Liver (tissue), 3 donors: ENCODE results near the gene WSCD1.

Source experiments
- CTCF ChIP-seq: fragments of 150-350 bp; IDR thresholded peaks from 2 replicates; pipeline ENCODE4 v1.5.1; 2017; ENCODE audit warnings: improper control_type of control experiment, low read depth, low read length; ENCODE audit not compliant: missing input control
- RXRA ChIP-seq, 2 donors: IDR thresholded peaks; 2 replicates each; pipeline ENCODE4 v1.6.1; 2017 to 2018; ENCODE audit warnings: antibody characterized with exemption in 2 of 2, mild to moderate bottlenecking in 1 of 2
- donor health status: healthy.
- donor health status: healthy.

- TF ChIP-seq CTCF (no peak), RXRA (IDR thresholded peaks at IDR 0.05) (no peak)
These were observed 96.5 kb downstream of the WSCD1 start for GRCh38 chr17:6166492-6167179.
